SH-SY5Y (cell line): ENCODE measurements around the gene NXPE3.

Experiments
- GATA2 ChIP-seq: IDR thresholded peaks from 2 replicates; pipeline ENCODE4 v1.6.1; 2011; ENCODE audit warnings: mild to moderate bottlenecking, low read depth, low read length
- GATA3 ChIP-seq: IDR thresholded peaks from 2 replicates; pipeline ENCODE4 v1.6.1; 2011; ENCODE audit warnings: low read depth, mild to moderate bottlenecking, low read length, moderate library complexity

The NXPE3 gene

GRCh38 chr3:101836652-101837598, 57.9 kb downstream of the NXPE3 start:
- no peak for TF ChIP-seq GATA2
- TF ChIP-seq GATA3, result no peak

GRCh38 chr3:101838691-101839090, 59.7 kb downstream of the NXPE3 start:
- TF ChIP-seq GATA3 (no peak), GATA2 (no peak)

- TF ChIP-seq GATA2 (no peak), GATA3 (no peak)
These were observed 61.1 kb downstream of the NXPE3 start for GRCh38 chr3:101840066-101840465.

GRCh38 chr3:101842245-101842934, 63.4 kb downstream of the NXPE3 start:
- TF ChIP-seq GATA2 (no peak), GATA3 (no peak)

- TF ChIP-seq GATA3 (no peak), GATA2 (no peak)
These were observed 63.9 kb downstream of the NXPE3 start for GRCh38 chr3:101842935-101843330.

GRCh38 chr3:101845425-101845824, 66.4 kb downstream of the NXPE3 start:
- no peak for TF ChIP-seq GATA2
- TF ChIP-seq GATA3, result no peak

GRCh38 chr3:101846709-101847108, 67.7 kb downstream of the NXPE3 start:
- no peak for TF ChIP-seq GATA3
- TF ChIP-seq GATA2, result no peak

GRCh38 chr3:101847328-101847727, 68.3 kb downstream of the NXPE3 start:
- TF ChIP-seq GATA3, result no peak
- no peak for TF ChIP-seq GATA2

GRCh38 chr3:101848326-101848725, 69.3 kb downstream of the NXPE3 start:
- TF ChIP-seq GATA3, result no peak
- no peak for TF ChIP-seq GATA2

GRCh38 chr3:101848754-101849713, 70.0 kb downstream of the NXPE3 start, which contains the start of gene NFKBIZ:
Gene NFKBIZ (plus strand): TSS chr3:101849514. CDS start chr3:101849629, 115 bp downstream.
- TF ChIP-seq GATA3 (no peak), GATA2 (no peak)

- TF ChIP-seq GATA2, result no peak
- no peak for TF ChIP-seq GATA3
These were observed 70.8 kb downstream of the NXPE3 start for GRCh38 chr3:101849714-101850245.

- no peak for TF ChIP-seq GATA3
- TF ChIP-seq GATA2, result no peak
These were observed 71.4 kb downstream of the NXPE3 start for GRCh38 chr3:101850246-101851051.
